OCI-LY3 (cell line): ENCODE measurements around the gene INAFM2.
A peak's percentile ranks its signal among the peaks of the same experiment; 100 is the strongest.

Experiments
- H2AFZ ChIP-seq: fragments of 200-600, 300-600 bp; shearing (Covaris generic); 2 replicates; pipeline ENCODE4 v1.6.0; 2014; ENCODE audit warnings: antibody characterized with exemption, low read depth, low read length
- H3K27ac ChIP-seq: fragments of 200-600, 300-600 bp; sonication (generic); 2 replicates; pipeline ENCODE4 v1.5.1; 2014; ENCODE audit warnings: mild to moderate bottlenecking, low read length, moderate library complexity, mixed read lengths
- H3K27me3 ChIP-seq: fragments of 200-600, 300-600 bp; sonication (generic); 2 replicates; pipeline ENCODE4 v1.6.1; 2014; ENCODE audit warnings: low read depth, low read length, mixed read lengths
- H3K36me3 ChIP-seq: fragments of 200-600, 300-600 bp; sonication (generic); replicated peaks from 2 replicates; pipeline ENCODE3; 2014; ENCODE audit warnings: low read depth, low read length, mixed read lengths
- H3K4me1 ChIP-seq: fragments of 300-600, 200-600 bp; sonication (generic); 2 replicates; pipeline ENCODE4 v1.6.1; 2014; ENCODE audit warnings: low read length, mixed read lengths
- H3K4me2 ChIP-seq: fragments of 200-600, 300-600 bp; sonication (generic); 2 replicates; pipeline ENCODE4 v1.6.1; 2014; ENCODE audit warnings: low read length, mixed read lengths
- H3K4me3 ChIP-seq: fragments of 300-600, 200-600 bp; sonication (generic); 2 replicates; pipeline ENCODE4 v1.5.1; 2014; ENCODE audit warnings: antibody characterized with exemption, mild to moderate bottlenecking, low read length, moderate library complexity
- H3K79me2 ChIP-seq: fragments of 300-600, 200-600 bp; shearing (Covaris generic); 2 replicates; pipeline ENCODE4 v1.6.1; 2014; ENCODE audit warnings: mild to moderate bottlenecking, low read length, mixed read lengths
- H3K9ac ChIP-seq: fragments of 300-600, 200-600 bp; shearing (Covaris generic); 2 replicates; pipeline ENCODE4 v1.6.0; 2014; ENCODE audit warnings: mild to moderate bottlenecking, low read length, moderate library complexity
- H3K9me3 ChIP-seq: fragments of 200-600, 300-600 bp; shearing (Covaris generic); 2 replicates; pipeline ENCODE4 v1.6.1; 2014; ENCODE audit warnings: low read length, mixed read lengths; ENCODE audit not compliant: insufficient read depth
- H4K20me1 ChIP-seq: fragments of 200-600, 300-600 bp; sonication (generic); 2 replicates; pipeline ENCODE4 v1.6.1; 2016; ENCODE audit warnings: low read length, mixed read lengths; ENCODE audit not compliant: insufficient read depth
- EZH2phosphoT487 ChIP-seq: fragments of 200-600 bp; shearing (Covaris generic); IDR thresholded peaks from 2 replicates; pipeline ENCODE4 v1.6.1; 2018; ENCODE audit warnings: antibody characterized with exemption, mixed run types, low read depth
- TF ChIP-seq, protein P1 (sequence below): fragments of 200-600, 300-600 bp; sonication (generic); IDR thresholded peaks from 2 replicates; pipeline ENCODE4 v1.5.1; 2014; ENCODE audit warnings: antibody characterized with exemption, low read length, low read depth

Gene INAFM2

DNA sequence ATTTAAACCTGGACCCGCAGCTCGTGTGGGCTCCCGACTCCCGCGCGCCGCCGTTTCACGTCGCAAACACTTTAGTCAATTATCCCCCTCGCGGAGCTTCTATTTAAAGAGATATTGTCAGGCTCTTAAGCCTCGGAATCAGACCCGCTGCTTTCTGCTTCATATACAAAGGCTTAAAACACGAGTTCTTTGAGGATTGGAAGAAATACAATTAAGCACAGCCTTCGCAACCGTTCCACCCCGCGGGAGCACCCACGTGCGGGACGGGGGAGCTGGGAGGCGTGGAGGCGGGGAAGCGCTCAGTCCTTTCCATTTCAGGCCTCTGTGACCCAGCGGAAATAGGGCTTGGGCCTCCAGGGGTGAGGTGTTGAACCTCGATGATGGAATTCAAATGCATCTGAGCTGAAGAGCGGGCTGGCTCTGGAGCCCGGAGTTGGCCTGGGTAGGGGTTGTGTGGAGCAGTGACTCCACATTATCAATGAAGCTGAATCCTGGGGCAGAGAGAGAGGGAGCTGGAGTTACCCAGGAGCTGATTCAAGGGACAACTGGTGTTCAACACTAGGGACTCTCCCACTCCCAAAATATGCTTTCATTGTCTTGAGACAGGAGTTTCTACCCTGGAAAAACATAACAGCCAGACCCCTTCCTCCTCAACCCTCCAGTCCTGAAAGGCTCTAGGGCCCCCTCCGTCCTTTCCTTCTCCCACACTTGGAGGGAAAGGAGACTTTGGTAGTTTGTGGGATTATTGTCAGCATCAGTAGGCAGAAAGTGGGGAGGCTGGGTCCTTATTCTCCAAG lies 43.0 kb upstream of the INAFM2 start:
- no peak overlapping the region for H3K27ac ChIP-seq
- H3K79me2 ChIP-seq: no peaks in the 10 kb centered on the region
- H2AFZ ChIP-seq: no peak overlapping the region
- no peaks in the 10 kb centered on the region for H3K36me3 ChIP-seq
- TF ChIP-seq, protein P1, sequence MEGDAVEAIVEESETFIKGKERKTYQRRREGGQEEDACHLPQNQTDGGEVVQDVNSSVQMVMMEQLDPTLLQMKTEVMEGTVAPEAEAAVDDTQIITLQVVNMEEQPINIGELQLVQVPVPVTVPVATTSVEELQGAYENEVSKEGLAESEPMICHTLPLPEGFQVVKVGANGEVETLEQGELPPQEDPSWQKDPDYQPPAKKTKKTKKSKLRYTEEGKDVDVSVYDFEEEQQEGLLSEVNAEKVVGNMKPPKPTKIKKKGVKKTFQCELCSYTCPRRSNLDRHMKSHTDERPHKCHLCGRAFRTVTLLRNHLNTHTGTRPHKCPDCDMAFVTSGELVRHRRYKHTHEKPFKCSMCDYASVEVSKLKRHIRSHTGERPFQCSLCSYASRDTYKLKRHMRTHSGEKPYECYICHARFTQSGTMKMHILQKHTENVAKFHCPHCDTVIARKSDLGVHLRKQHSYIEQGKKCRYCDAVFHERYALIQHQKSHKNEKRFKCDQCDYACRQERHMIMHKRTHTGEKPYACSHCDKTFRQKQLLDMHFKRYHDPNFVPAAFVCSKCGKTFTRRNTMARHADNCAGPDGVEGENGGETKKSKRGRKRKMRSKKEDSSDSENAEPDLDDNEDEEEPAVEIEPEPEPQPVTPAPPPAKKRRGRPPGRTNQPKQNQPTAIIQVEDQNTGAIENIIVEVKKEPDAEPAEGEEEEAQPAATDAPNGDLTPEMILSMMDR: no peak
- no peak for TF ChIP-seq EZH2phosphoT487
- no peak overlapping the region for H3K9ac ChIP-seq
- H3K4me2 ChIP-seq: no peak overlapping the region
- no peaks in the 10 kb centered on the region for H4K20me1 ChIP-seq
- no peak overlapping the region for H3K4me3 ChIP-seq
- no peaks in the 10 kb centered on the region for H3K9me3 ChIP-seq
- H3K27me3 ChIP-seq: peaks cover 17% of the 10 kb centered on the region
- H3K4me1 ChIP-seq: peaks cover 47% of the 10 kb centered on the region

DNA sequence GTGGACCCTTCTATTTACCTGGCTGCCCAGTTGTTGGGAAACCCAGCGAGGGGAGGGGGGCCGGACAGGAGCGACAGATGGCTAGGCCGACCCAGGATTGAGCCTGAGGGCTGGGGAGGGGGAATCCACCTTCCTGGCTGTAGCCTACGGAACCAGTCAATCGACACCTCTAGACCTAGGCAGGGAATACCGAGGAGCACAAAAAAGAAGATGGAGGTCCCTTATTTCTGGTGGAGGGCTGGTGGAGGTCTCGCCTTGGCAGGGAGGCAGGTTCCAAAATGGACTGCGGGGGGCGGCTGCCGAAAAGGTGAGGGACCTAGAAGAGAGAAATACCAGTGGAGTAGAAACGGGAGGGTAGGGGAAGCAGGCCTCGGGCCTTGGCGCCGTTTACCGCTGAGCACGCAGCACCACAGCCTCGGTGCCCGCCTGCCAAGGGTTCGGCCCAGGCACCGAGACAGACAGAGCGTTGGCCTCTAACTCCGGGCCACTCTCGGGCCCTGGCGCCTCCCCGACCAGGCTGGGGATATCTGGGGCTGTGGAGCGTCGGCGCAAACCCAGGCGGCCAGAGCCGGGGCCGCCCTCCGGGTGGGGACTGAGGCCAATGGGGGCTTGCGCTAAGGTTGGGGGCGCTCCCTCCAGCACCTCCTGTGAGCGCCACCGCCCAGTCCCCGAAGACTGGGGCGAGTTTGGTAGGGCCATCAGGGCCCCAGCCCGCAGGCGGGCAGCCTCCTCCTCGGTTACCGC lies 42.3 kb upstream of the INAFM2 start:
- Histone ChIP-seq H3K4me2 (no peak overlapping the region), H3K4me3 (no peak overlapping the region), H3K9me3 (no peaks in the 10 kb centered on the region), H3K79me2 (no peaks in the 10 kb centered on the region), H4K20me1 (no peaks in the 10 kb centered on the region), H3K27ac (no peak overlapping the region), H3K9ac (no peak overlapping the region), H3K27me3 (peaks cover 17% of the 10 kb centered on the region), H2AFZ (no peak overlapping the region), H3K36me3 (no peaks in the 10 kb centered on the region), H3K4me1 (peaks cover 45% of the 10 kb centered on the region)
- TF ChIP-seq EZH2phosphoT487: no peak
- TF ChIP-seq, protein P1: no peak

DNA sequence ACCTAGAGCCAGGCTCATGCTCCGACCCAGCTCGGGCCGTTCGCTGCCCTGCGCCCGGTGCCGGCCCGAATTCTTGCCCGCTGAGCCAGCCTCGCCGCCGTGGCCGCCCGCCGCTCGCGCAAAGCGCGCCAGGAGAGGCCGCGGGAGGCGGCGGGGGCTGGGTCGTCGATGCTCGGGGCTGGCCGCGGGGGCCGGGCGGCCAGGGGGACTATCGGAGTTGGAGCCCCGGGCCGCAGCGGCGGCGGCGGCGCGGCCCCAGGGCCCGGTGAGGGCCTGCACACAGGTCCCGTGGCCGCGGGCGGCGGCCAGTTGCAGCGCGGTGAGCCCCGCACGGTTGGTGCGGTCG lies 41.7 kb upstream of the INAFM2 start:
- no peak for TF ChIP-seq EZH2phosphoT487
- TF ChIP-seq, protein P1: no peak
- H3K9me3 ChIP-seq: no peaks in the 10 kb centered on the region
- no peak overlapping the region for H3K4me2 ChIP-seq
- peaks cover 17% of the 10 kb centered on the region for H3K27me3 ChIP-seq
- H4K20me1 ChIP-seq: no peaks in the 10 kb centered on the region
- no peak overlapping the region for H3K9ac ChIP-seq
- no peaks in the 10 kb centered on the region for H3K36me3 ChIP-seq
- no peak overlapping the region for H3K4me3 ChIP-seq
- H3K79me2 ChIP-seq: no peaks in the 10 kb centered on the region
- H2AFZ ChIP-seq: no peak overlapping the region
- peaks cover 39% of the 10 kb centered on the region for H3K4me1 ChIP-seq
- no peak overlapping the region for H3K27ac ChIP-seq

DNA sequence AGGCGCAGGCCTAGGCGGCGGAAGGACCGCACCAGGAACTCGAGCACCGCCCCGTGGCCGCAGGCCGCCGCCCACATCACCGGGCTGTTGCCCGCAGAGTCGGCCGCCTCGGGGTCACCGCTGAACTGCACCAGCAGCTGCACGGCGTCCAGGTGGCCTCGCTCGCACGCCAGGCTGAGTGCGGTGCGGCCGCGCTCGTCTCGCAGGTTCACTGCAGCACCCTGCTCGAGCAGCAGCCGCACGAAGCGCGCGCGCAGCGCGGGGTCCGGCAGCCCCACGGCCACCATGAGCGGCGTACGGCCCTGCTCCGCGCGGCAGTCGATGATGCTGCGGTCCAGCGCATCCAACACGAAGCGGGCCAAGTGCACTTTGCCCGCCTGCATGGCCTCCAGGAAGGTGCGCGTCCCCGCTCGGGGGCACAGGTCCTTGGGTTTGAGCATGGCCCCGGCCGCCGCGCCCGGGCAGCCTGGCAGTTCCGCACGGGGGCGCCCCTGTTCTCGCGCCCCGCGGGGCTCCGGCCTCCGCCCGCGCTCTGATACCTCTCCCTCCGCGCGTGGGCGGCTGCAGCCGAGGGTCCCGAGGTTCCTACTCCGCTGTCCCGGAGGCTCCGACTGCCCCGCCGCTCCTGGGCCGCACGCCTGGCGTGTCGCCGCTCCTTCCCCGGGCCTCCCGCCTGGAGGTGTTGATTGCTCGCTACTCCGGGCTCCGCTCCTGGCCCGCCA lies 41.2 kb upstream of the INAFM2 start:
- no peaks in the 10 kb centered on the region for H3K9me3 ChIP-seq
- peaks cover 17% of the 10 kb centered on the region for H3K27me3 ChIP-seq
- H2AFZ ChIP-seq: no peak overlapping the region

More for the DNA sequence above, 41.2 kb upstream of the INAFM2 start:
- TF ChIP-seq, protein P1: no peak
- no peak for TF ChIP-seq EZH2phosphoT487
- Histone ChIP-seq H3K4me2 (0 out of 2 replicates have a peak overlapping the region, but pooled peaks have one; percentile 7), H4K20me1 (no peaks in the 10 kb centered on the region), H3K9ac (no peak overlapping the region), H3K27ac (no peak overlapping the region), H3K4me1 (peaks cover 34% of the 10 kb centered on the region), H3K4me3 (peak overlapping the region; percentile 42), H3K36me3 (no peaks in the 10 kb centered on the region), H3K79me2 (no peaks in the 10 kb centered on the region)
